IgD-negative memory B cell (primary cell): ENCODE data around the gene TADA3. TPM values are rescaled to one million over a fixed set of nuclear protein-coding genes. Genes with fewer than 3 reads are reported as not detected.

Source experiments
- H3K27ac Mint-ChIP-seq, 3 donors: one replicate each; pipeline ENCODE4 v1.8.0; 2020 to 2022; ENCODE audit warnings: mild to moderate bottlenecking in 3 of 3, mixed read lengths in 3 of 3, moderate library complexity in 1 of 3
- H3K27me3 Mint-ChIP-seq: one replicate; pipeline ENCODE4 v1.8.0; 2021; ENCODE audit warnings: mixed read lengths
- H3K36me3 Mint-ChIP-seq: one replicate; pipeline ENCODE4 v1.8.0; 2020; ENCODE audit warnings: mild to moderate bottlenecking, mixed read lengths
- H3K4me1 Mint-ChIP-seq, 3 donors: one replicate each; pipeline ENCODE4 v1.8.0; 2020 to 2022; ENCODE audit warnings: mixed read lengths in 3 of 3, mild to moderate bottlenecking in 1 of 3
- H3K4me3 Mint-ChIP-seq, 4 donors: one replicate each; pipeline ENCODE4 v1.8.0; 2020 to 2022; ENCODE audit warnings: mild to moderate bottlenecking in 4 of 4, mixed read lengths in 4 of 4, moderate library complexity in 3 of 4
- H3K9me3 Mint-ChIP-seq, 3 donors: one replicate each; pipeline ENCODE4 v1.8.0; 2020 to 2021; ENCODE audit warnings: mixed read lengths in 3 of 3, mild to moderate bottlenecking in 1 of 3
- polyA plus RNA-seq: library from polyadenylated mRNA; unstranded; fragments of 300-500 nt; fragmentation: Illumina TruSeq; gene quantifications from one replicate; pipeline ENCODE4 v1.2.3, GENCODE V29; 2021

The TADA3 gene
- polyA plus RNA-seq, 1 donor from 2014 or later: 52.6 TPM

GRCh38 chr3:9818666-9819335, 26.5 kb upstream of the TADA3 start:
- H3K9me3 Mint-ChIP-seq: no peaks in the 10 kb centered on the region
- no peak overlapping the region for H3K4me3 Mint-ChIP-seq
- no peak overlapping the region for H3K27ac Mint-ChIP-seq
- no peaks in the 10 kb centered on the region for H3K36me3 Mint-ChIP-seq
- no peaks in the 10 kb centered on the region for H3K4me1 Mint-ChIP-seq
- H3K27me3 Mint-ChIP-seq: no peaks in the 10 kb centered on the region

- Mint-ChIP-seq H3K4me1 (no peaks in the 10 kb centered on the region), H3K9me3 (no peaks in the 10 kb centered on the region), H3K27me3 (no peaks in the 10 kb centered on the region), H3K4me3 (no peak overlapping the region), H3K27ac (no peak overlapping the region), H3K36me3 (peaks cover 1% of the 10 kb centered on the region)
Observed at GRCh38 chr3:9817436-9817835, 25.2 kb upstream of the TADA3 start.

GRCh38 chr3:9815986-9816385, 23.7 kb upstream of the TADA3 start:
- H3K27me3 Mint-ChIP-seq: no peaks in the 10 kb centered on the region
- H3K4me1 Mint-ChIP-seq: peaks cover 0 to 5% (median 4%) of the 10 kb centered on the region in 3 donors
- H3K9me3 Mint-ChIP-seq: no peaks in the 10 kb centered on the region
- H3K4me3 Mint-ChIP-seq: no peak overlapping the region
- H3K36me3 Mint-ChIP-seq: peaks cover 1% of the 10 kb centered on the region
- peak overlapping the region in 1 of 3 donors; percentile 27 for H3K27ac Mint-ChIP-seq

GRCh38 chr3:9812870-9813483, 20.7 kb upstream of the TADA3 start:
- H3K4me1 Mint-ChIP-seq: peaks cover 13 to 24% (median 22%) of the 10 kb centered on the region in 3 donors
- no peak overlapping the region for H3K4me3 Mint-ChIP-seq
- peak overlapping the region in 2 of 3 donors; percentile 23 to 64 for H3K27ac Mint-ChIP-seq
- H3K9me3 Mint-ChIP-seq: no peaks in the 10 kb centered on the region
- no peaks in the 10 kb centered on the region for H3K27me3 Mint-ChIP-seq
- peaks cover 1% of the 10 kb centered on the region for H3K36me3 Mint-ChIP-seq

- Mint-ChIP-seq H3K36me3 (peaks cover 1% of the 10 kb centered on the region), H3K4me3 (peak overlapping the region; percentile 83 to 97 (median 94)), H3K4me1 (peaks cover 18 to 30% (median 25%) of the 10 kb centered on the region in 3 donors), H3K27ac (peak overlapping the region; percentile 15 to 74 (median 73)), H3K9me3 (no peaks in the 10 kb centered on the region), H3K27me3 (no peaks in the 10 kb centered on the region)
Observed at GRCh38 chr3:9810846-9811245, 18.6 kb upstream of the TADA3 start.

GRCh38 chr3:9810433-9810770, 18.1 kb upstream of the TADA3 start:
- H3K36me3 Mint-ChIP-seq: peaks cover 1% of the 10 kb centered on the region
- peak overlapping the region; percentile 83 to 97 (median 94) for H3K4me3 Mint-ChIP-seq
- H3K27me3 Mint-ChIP-seq: no peaks in the 10 kb centered on the region
- peaks cover 18 to 30% (median 25%) of the 10 kb centered on the region in 3 donors for H3K4me1 Mint-ChIP-seq
- peak overlapping the region in 2 of 3 donors; percentile 15 to 73 for H3K27ac Mint-ChIP-seq
- H3K9me3 Mint-ChIP-seq: no peaks in the 10 kb centered on the region

- peak within 1 kb of the TSS; percentile 89 to 98 (median 96) for H3K27ac Mint-ChIP-seq
- peaks cover 18 to 30% (median 25%) of the 10 kb centered on the region in 3 donors for H3K4me1 Mint-ChIP-seq
- H3K27me3 Mint-ChIP-seq: no peaks in the 10 kb centered on the region
- H3K9me3 Mint-ChIP-seq: no peaks in the 10 kb centered on the region
- peaks cover 1% of the 10 kb centered on the region for H3K36me3 Mint-ChIP-seq
- peak within 1 kb of the TSS; percentile 83 to 97 (median 94) for H3K4me3 Mint-ChIP-seq
Observed at GRCh38 chr3:9809615-9810432, 17.6 kb upstream of the TADA3 start, which contains the start of gene TTLL3. Gene TTLL3, plus strand, starts transcription at chr3:9810262. Its CDS starts 400 bp downstream, at chr3:9810662.

- Mint-ChIP-seq H3K4me1 (peaks cover 18 to 30% (median 25%) of the 10 kb centered on the region in 3 donors), H3K27ac (peak overlapping the region; percentile 89 to 98 (median 96)), H3K9me3 (no peaks in the 10 kb centered on the region), H3K27me3 (no peaks in the 10 kb centered on the region), H3K36me3 (peaks cover 1% of the 10 kb centered on the region), H3K4me3 (peak overlapping the region; percentile 81 to 97 (median 94))
Observed at GRCh38 chr3:9809239-9809614, 17.0 kb upstream of the TADA3 start.

- Mint-ChIP-seq H3K27ac (peak overlapping the region; percentile 71 to 98 (median 89)), H3K27me3 (no peaks in the 10 kb centered on the region), H3K36me3 (peaks cover under 1% of the 10 kb centered on the region), H3K4me3 (peak overlapping the region; percentile 73 to 95 (median 87)), H3K9me3 (no peaks in the 10 kb centered on the region), H3K4me1 (peaks cover 18 to 32% (median 25%) of the 10 kb centered on the region in 3 donors)
Observed at GRCh38 chr3:9808345-9809037, 16.2 kb upstream of the TADA3 start.

GRCh38 chr3:9807981-9808344, 15.7 kb upstream of the TADA3 start:
- Mint-ChIP-seq H3K36me3 (no peaks in the 10 kb centered on the region), H3K4me3 (peak overlapping the region in 2 of 4 donors; percentile 81 to 83), H3K27me3 (no peaks in the 10 kb centered on the region), H3K27ac (peak overlapping the region; percentile 71 to 98 (median 89)), H3K4me1 (peaks cover 18 to 32% (median 28%) of the 10 kb centered on the region in 3 donors), H3K9me3 (no peaks in the 10 kb centered on the region)

- H3K9me3 Mint-ChIP-seq: no peaks in the 10 kb centered on the region
- H3K4me3 Mint-ChIP-seq: peak overlapping the region in 3 of 4 donors; percentile 47 to 70 (median 66)
- H3K27ac Mint-ChIP-seq: peak overlapping the region in 2 of 3 donors; percentile 46 to 89
- peaks cover 18 to 32% (median 28%) of the 10 kb centered on the region in 3 donors for H3K4me1 Mint-ChIP-seq
- H3K36me3 Mint-ChIP-seq: no peaks in the 10 kb centered on the region
- H3K27me3 Mint-ChIP-seq: no peaks in the 10 kb centered on the region
Observed at GRCh38 chr3:9806688-9807589, 14.7 kb upstream of the TADA3 start.

- no peaks in the 10 kb centered on the region for H3K27me3 Mint-ChIP-seq
- no peaks in the 10 kb centered on the region for H3K36me3 Mint-ChIP-seq
- H3K9me3 Mint-ChIP-seq: no peaks in the 10 kb centered on the region
- H3K4me1 Mint-ChIP-seq: peaks cover 18 to 28% (median 24%) of the 10 kb centered on the region in 3 donors
- H3K27ac Mint-ChIP-seq: no peak overlapping the region
- no peak overlapping the region for H3K4me3 Mint-ChIP-seq
Observed at GRCh38 chr3:9806137-9806536, 13.9 kb upstream of the TADA3 start.

- Mint-ChIP-seq H3K9me3 (no peaks in the 10 kb centered on the region), H3K4me3 (no peak overlapping the region), H3K27me3 (no peaks in the 10 kb centered on the region), H3K4me1 (peaks cover 17 to 21% (median 18%) of the 10 kb centered on the region in 3 donors), H3K36me3 (no peaks in the 10 kb centered on the region), H3K27ac (no peak overlapping the region)
Observed at GRCh38 chr3:9804996-9805395, 12.7 kb upstream of the TADA3 start.

- Mint-ChIP-seq H3K36me3 (no peaks in the 10 kb centered on the region), H3K4me1 (peaks cover 8 to 11% (median 9%) of the 10 kb centered on the region in 3 donors), H3K27me3 (no peaks in the 10 kb centered on the region), H3K27ac (peak overlapping the region in 1 of 3 donors; percentile 73), H3K4me3 (peak overlapping the region in 1 of 4 donors; percentile 14), H3K9me3 (no peaks in the 10 kb centered on the region)
Observed at GRCh38 chr3:9803494-9803893, 11.2 kb upstream of the TADA3 start.
